Spleen (tissue), 11 donors: Measurements from ENCODE around the gene TEDC1. TPM values are rescaled to one million over a fixed set of nuclear protein-coding genes. Genes with fewer than 3 reads are reported as not detected.

Experiments
- DNase-seq: peaks from one replicate; pipeline ENCODE4 v3.0.0-alpha.2; 2020
- H3K27ac ChIP-seq, 8 donors: fragments of 200-600 bp; sonication (generic) in 7 of 8; 1 replicate in 4 of 8; 2 replicates in 4 of 8; pipeline versions ENCODE4 v1.5.0 to v1.8.0; 2016 to 2021; ENCODE audit warnings: inconsistent platforms in 4 of 8, mild to moderate bottlenecking in 4 of 8, moderate library complexity in 1 of 8
- H3K27me3 ChIP-seq, 7 donors: fragments of 200-600 bp; sonication (generic) in 6 of 7; replicated peaks in 1 of 7; 1 replicate in 4 of 7; 2 replicates in 3 of 7; pipeline versions ENCODE4 v1.5.0 to v1.8.0; 2016 to 2021; ENCODE audit warnings: inconsistent platforms in 3 of 7, mild to moderate bottlenecking in 1 of 7
- H3K36me3 ChIP-seq, 6 donors: fragments of 200-600 bp; sonication (generic) in 5 of 6; 1 replicate in 4 of 6; 2 replicates in 2 of 6; pipeline versions ENCODE4 v1.5.0 to v1.8.0; 2016 to 2021; ENCODE audit warnings: inconsistent platforms in 2 of 6
- H3K4me1 ChIP-seq, 6 donors: fragments of 200-600 bp; sonication (generic) in 5 of 6; 1 replicate in 3 of 6; 2 replicates in 3 of 6; pipeline versions ENCODE4 v1.5.0 to v1.8.0; 2016 to 2021; ENCODE audit warnings: inconsistent platforms in 3 of 6
- H3K4me3 ChIP-seq, 8 donors: fragments of 200-600 bp; sonication (generic) in 7 of 8; 1 replicate in 4 of 8; 2 replicates in 4 of 8; pipeline versions ENCODE4 v1.5.0 to v1.8.0; 2016 to 2021; ENCODE audit warnings: inconsistent platforms in 4 of 8, mild to moderate bottlenecking in 4 of 8, moderate library complexity in 2 of 8
- H3K9me3 ChIP-seq, 8 donors: fragments of 200-600 bp; sonication (generic) in 7 of 8; 1 replicate in 4 of 8; 2 replicates in 4 of 8; pipeline versions ENCODE4 v1.5.0 to v1.8.0; 2016 to 2021; ENCODE audit warnings: inconsistent platforms in 4 of 8
- POLR2A ChIP-seq, 3 donors: fragments of 450-650 bp; IDR thresholded peaks; one replicate each; pipeline ENCODE4 v1.5.1; 2017; ENCODE audit warnings: antibody characterized with exemption in 3 of 3, mild to moderate bottlenecking in 1 of 3
- POLR2AphosphoS5 ChIP-seq, 3 donors: sonication (generic); formaldehyde crosslinking; IDR thresholded peaks; one replicate each; pipeline ENCODE4 v1.5.1; 2017; ENCODE audit warnings: antibody characterized with exemption in 3 of 3
- WGBS, 5 donors: extraction: QIAGEN DNeasy Blood & Tissue Kit in 3 of 5; methylation state at CpG; one replicate each; pipeline versions ENCODE4 v1.1.5 to v1.1.7; 2013 to 2018; 5-methylcytosine and 5-hydroxymethylcytosine counted together
- intact Hi-C: fragments of 100-400 bp; cut with DNase I; formaldehyde crosslinking; loops from one replicate; pipeline ENCODE4 v1.15.0; 2023; ENCODE audit warnings: low total_unique reads
- polyA plus RNA-seq, 3 donors: library from polyadenylated mRNA; stranded (reverse); fragments of 200-250 nt; gene quantifications; one replicate each; pipeline ENCODE4 v1.2.1, GENCODE V29; 2013
- total RNA-seq, 7 donors: library from RNA; depleted of rRNA in 3 of 7; stranded (reverse); fragments of >200 nt in 3 of 7; fragmentation: NEBNext Ultra II Directional in 4 of 7; extraction: Animal tissue kit (Norgen Biotek cat#: 25700) in 4 of 7; gene quantifications; one replicate each; pipeline versions ENCODE4 v1.1.0 to v1.2.1, GENCODE V29; 2016 to 2021
- TF ChIP-seq, protein P1 (sequence below), 11 experiments: fragments of 200-600 bp in 7 of 11; fragments of 450-650 bp in 4 of 11; sonication (generic) in 4 of 11; IDR thresholded peaks in 8 of 11; conservative IDR thresholded peaks in 3 of 11; 1 replicate in 7 of 11; 2 replicates in 4 of 11; pipeline versions ENCODE4 v1.4.0 to v1.8.0; 2016 to 2021; ENCODE audit warnings: antibody characterized with exemption in 11 of 11, inconsistent platforms in 4 of 11, mild to moderate bottlenecking in 1 of 11
- donor health status: healthy with polysubstance abuse.
- donor health status: DM: no; HTN: no; CAD: no; lungs with moderate emphysema.
- donor health status: DM: no; HTN: no; CAD: no.
- donor health status: Bipolar disorder and iron deficiency.
- donor health status: healthy.
- donor health status: DM: no; HTN: no; CAD: no.
- donor health status: DM: yes; HTN: yes; CAD: no.

TEDC1 gene
- total and polyA plus RNA-seq, 10 donors = 5.3 to 31.5 (median 12.3) TPM

DNA sequence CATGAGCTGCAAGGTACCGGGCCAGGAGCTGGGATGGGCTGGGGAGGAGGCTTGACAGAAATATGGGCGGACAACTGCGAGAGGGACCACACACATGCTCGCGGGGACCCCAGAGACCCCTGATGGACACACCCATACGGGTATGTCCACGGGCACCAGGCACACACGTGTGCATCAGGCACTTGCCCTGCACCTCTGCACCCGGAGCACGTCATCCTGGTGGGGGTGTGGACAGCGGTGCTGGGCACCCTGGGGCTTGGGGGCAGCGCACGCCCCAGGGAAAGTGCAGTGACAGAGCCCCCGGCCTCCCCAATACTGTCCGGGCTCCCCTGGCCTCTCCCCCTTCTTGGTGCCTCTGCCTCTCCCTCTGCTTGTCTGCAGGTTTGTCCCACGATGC lies 6.1 kb upstream of the TEDC1 start:
- Histone ChIP-seq H3K9me3 (no peaks in the 10 kb centered on the region), H3K27me3 (peaks cover 0 to 49% (median 3%) of the 10 kb centered on the region in 7 donors), H3K36me3 (peaks cover 0 to under 1% (median 0%) of the 10 kb centered on the region in 6 donors), H3K27ac (peak overlapping the region in 6 of 8 donors; percentile 7 to 95 (median 92)), H3K4me1 (peaks cover 64 to 100% (median 100%) of the 10 kb centered on the region in 6 donors), H3K4me3 (no peak overlapping the region)
- intact Hi-C loops = loop anchor here (5.0 kb wide), 1 partner anchor 113 kb away; no protein-coding TSS in a partner anchor
- TF ChIP-seq POLR2A (IDR thresholded peaks at IDR 0.05) (no peak), POLR2AphosphoS5 (IDR thresholded peaks at IDR 0.05) (no peak)
- TF ChIP-seq, protein P1, sequence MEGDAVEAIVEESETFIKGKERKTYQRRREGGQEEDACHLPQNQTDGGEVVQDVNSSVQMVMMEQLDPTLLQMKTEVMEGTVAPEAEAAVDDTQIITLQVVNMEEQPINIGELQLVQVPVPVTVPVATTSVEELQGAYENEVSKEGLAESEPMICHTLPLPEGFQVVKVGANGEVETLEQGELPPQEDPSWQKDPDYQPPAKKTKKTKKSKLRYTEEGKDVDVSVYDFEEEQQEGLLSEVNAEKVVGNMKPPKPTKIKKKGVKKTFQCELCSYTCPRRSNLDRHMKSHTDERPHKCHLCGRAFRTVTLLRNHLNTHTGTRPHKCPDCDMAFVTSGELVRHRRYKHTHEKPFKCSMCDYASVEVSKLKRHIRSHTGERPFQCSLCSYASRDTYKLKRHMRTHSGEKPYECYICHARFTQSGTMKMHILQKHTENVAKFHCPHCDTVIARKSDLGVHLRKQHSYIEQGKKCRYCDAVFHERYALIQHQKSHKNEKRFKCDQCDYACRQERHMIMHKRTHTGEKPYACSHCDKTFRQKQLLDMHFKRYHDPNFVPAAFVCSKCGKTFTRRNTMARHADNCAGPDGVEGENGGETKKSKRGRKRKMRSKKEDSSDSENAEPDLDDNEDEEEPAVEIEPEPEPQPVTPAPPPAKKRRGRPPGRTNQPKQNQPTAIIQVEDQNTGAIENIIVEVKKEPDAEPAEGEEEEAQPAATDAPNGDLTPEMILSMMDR (IDR thresholded peaks at IDR 0.05 in 8 of 11, conservative IDR thresholded peaks at IDR 0.05 in 3 of 11) = no peak
- 83 to 91% (median 86%) methylated on average over 13 to 16 of the region's 16 CpGs for WGBS, 5 donors
- no peak for DNase-seq

DNA sequence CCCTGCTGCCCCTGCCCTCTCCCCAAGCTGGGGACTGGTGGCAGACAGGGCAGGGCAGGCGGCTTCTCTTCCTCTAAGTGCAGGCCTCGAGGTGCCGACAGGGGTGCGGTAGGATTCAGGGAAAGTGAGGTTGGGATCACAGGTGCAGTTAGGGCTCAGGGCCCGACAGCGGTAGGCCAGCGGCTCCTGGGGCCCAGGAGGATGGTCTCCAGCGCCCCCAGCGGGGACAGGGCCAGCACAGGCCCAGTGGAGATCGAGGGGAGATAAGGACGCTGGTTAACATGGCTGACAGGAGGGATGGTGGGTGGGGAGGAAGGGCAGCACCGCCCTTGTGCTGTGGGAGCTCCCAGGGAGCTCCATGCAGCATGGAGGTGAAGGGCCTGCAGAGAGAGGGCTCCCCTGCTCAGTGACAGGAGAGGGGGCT lies 5.3 kb upstream of the TEDC1 start:
- intact Hi-C loops = loop anchor here (5.0 kb wide), 1 partner anchor 113 kb away; no protein-coding TSS in a partner anchor
- H3K4me3 ChIP-seq = peak overlapping the region in 2 of 8 donors; percentile 54 to 95
- peaks cover 0 to 42% (median 3%) of the 10 kb centered on the region in 7 donors for H3K27me3 ChIP-seq
- H3K4me1 ChIP-seq = peaks cover 58 to 96% (median 95%) of the 10 kb centered on the region in 6 donors
- no peak for TF ChIP-seq POLR2A (IDR thresholded peaks at IDR 0.05)
- peak in 2 of 3 donors; percentile 26 to 42 for TF ChIP-seq POLR2AphosphoS5 (IDR thresholded peaks at IDR 0.05)
- TF ChIP-seq, protein P1 (IDR thresholded peaks at IDR 0.05 in 8 of 11, conservative IDR thresholded peaks at IDR 0.05 in 3 of 11) = peak in 9 of 11 experiments; percentile 19 to 61 (median 40)
- no peak for DNase-seq
- 24 to 66% (median 38%) methylated on average over 3 to 12 of the region's 12 CpGs for WGBS, 5 donors
- H3K27ac ChIP-seq = peak overlapping the region in 7 of 8 donors; percentile 7 to 95 (median 89)
- H3K36me3 ChIP-seq = no peaks in the 10 kb centered on the region
- H3K9me3 ChIP-seq = no peaks in the 10 kb centered on the region

DNA sequence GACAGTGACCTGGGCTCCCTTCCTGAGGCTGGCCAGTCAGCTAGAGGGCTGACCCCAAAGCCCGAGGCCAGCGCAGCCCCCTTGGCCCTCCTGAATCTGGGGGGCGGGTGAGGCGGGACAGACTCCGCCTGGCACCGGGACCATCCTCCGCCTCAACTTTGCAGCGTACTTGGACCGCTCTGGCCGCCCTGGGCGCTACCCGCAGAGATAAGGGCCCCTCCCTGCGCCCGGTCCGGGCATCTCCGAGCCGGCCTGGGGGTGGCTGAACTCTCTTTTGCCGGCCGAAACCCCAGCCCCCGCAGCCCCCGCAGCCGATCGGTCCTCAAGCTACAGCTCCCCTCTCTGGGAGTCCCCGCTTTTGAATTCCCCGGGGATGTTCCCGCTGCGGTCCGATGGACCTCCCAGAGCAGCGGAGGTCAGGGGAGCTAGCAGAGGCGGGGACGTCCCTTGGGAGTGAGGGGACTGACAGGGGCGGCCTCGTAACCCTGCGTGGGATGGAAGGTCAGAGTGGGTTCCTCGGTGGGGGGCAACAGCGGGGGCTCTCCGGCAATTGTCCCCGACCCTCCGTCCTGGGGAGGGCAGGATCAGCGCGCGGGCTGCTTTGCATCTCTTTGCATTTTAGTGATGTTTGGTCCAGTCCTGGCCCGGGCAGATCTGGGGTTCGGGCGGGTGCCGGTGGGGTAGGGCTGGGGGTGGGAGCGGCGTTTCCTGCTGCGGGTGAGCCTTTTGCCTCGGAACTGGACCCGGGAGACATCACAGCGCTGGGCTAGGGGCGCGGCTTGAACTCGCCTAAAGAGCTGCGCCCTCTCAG lies 4.7 kb upstream of the TEDC1 start, which contains the start of gene CRIP1:
Gene CRIP1, plus strand, starts transcription at position 724 of the 811 bp plus-strand sequence. CDS start 374 bp downstream, outside the sequence.
- H3K9me3 ChIP-seq = no peaks in the 10 kb centered on the region
- TF ChIP-seq, protein P1 (IDR thresholded peaks at IDR 0.05 in 8 of 11, conservative IDR thresholded peaks at IDR 0.05 in 3 of 11) = no peak
- no peak for TF ChIP-seq POLR2A (IDR thresholded peaks at IDR 0.05)
- TF ChIP-seq POLR2AphosphoS5 (IDR thresholded peaks at IDR 0.05) = no peak
- H3K4me3 ChIP-seq = peak within 1 kb of the TSS; percentile 30 to 95 (median 51)
- no peaks in the 10 kb centered on the region for H3K36me3 ChIP-seq
- intact Hi-C loops = loop anchor here (5.0 kb wide), 1 partner anchor 114 kb away; no protein-coding TSS in a partner anchor
- whole genome bisulfite sequencing, 5 donors = 7 to 18% (median 8%) methylated on average over 21 to 56 of the region's 56 CpGs
- no peak for DNase-seq
- peaks cover 0 to 37% (median 3%) of the 10 kb centered on the region in 7 donors for H3K27me3 ChIP-seq
- peaks cover 52 to 92% (median 90%) of the 10 kb centered on the region in 6 donors for H3K4me1 ChIP-seq
- peak within 1 kb of the TSS; percentile 64 to 95 (median 88) for H3K27ac ChIP-seq
